Fibroblast of pulmonary artery (primary cell): ENCODE measurements around the gene MAEL.

Experiments
- DNase-seq: peaks from one replicate; pipeline ENCODE4 v3.0.0-alpha.2; 2010; ENCODE audit warnings: low read depth
- H3K4me3 ChIP-seq: replicated peaks from 2 replicates; pipeline ENCODE4 v1.5.1; 2011; ENCODE audit warnings: low read depth, mild to moderate bottlenecking, control low read depth, low read length, moderate library complexity
- CTCF ChIP-seq: IDR thresholded peaks from 2 replicates; pipeline ENCODE4 v1.5.1; 2011; ENCODE audit warnings: mild to moderate bottlenecking, control low read depth, low read length, inconsistent platforms; ENCODE audit errors: missing control alignments

MAEL gene

GRCh38 chr1:167068761-167069160 is 79.7 kb downstream of the MAEL start:
- no peak for TF ChIP-seq CTCF

GRCh38 chr1:167071286-167071685 is 82.2 kb downstream of the MAEL start:
- H3K4me3 ChIP-seq, result no peak overlapping the region
- TF ChIP-seq CTCF, result no peak
- no peak for DNase-seq

More at GRCh38 chr1:167068761-167069160, 79.7 kb downstream of the MAEL start:
- H3K4me3 ChIP-seq, result no peak overlapping the region
- DNase-seq, result no peak
